HG02763 (cell line): ENCODE measurements around the gene ACP6.
"Not testable (repeated sequence)": the region's sequence is repeated elsewhere in the genome, so short reads cannot be mapped to it uniquely, and the experiment has no call there.

Experiments
- ATAC-seq: cut with Tn5 transposase; IDR thresholded peaks from one replicate; pipeline ENCODE4 v1.9.1; 2021; ENCODE audit warnings: mild to moderate bottlenecking, moderate library complexity; ENCODE audit not compliant: unreplicated experiment

The ACP6 gene

DNA sequence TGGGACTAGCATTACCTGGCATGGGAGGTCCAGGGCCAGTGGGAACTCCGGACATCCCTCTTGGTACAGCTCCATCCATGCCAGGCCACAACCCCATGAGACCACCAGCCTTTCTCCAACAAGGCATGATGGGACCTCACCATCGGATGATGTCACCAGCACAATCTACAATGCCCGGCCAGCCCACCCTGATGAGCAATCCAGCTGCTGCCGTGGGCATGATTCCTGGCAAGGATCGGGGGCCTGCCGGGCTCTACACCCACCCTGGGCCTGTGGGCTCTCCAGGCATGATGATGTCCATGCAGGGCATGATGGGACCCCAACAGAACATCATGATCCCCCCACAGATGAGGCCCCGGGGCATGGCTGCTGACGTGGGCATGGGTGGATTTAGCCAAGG is 45.8 kb downstream of the ACP6 start:
- ATAC-seq, result no peak

DNA sequence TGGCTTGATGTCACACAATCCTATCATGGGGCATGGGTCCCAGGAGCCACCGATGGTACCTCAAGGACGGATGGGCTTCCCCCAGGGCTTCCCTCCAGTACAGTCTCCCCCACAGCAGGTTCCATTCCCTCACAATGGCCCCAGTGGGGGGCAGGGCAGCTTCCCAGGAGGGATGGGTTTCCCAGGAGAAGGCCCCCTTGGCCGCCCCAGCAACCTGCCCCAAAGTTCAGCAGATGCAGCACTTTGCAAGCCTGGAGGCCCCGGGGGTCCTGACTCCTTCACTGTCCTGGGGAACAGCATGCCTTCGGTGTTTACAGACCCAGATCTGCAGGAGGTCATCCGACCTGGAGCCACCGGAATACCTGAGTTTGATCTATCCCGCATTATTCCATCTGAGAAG is 46.3 kb downstream of the ACP6 start:
- ATAC-seq, result no peak

DNA sequence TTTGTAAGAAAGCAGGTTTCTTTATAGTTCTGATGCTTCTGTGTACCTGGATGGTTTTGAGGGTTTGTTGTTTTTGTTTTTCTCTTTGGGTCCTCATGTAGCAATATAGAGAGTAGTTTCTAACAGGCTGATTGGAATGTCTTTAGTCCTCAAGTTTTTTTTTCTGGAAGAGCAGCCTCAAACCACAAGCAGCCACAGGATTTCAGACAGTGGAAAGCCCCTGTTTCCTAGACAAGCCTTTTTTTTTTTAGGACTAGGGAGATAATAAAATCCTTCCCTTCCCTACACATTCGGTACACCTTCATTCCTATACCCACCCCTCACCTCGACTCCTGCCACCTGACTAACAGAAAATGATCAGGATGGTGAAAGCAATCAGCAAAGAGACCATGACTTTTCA is 47.6 kb downstream of the ACP6 start:
- no peak for ATAC-seq

DNA sequence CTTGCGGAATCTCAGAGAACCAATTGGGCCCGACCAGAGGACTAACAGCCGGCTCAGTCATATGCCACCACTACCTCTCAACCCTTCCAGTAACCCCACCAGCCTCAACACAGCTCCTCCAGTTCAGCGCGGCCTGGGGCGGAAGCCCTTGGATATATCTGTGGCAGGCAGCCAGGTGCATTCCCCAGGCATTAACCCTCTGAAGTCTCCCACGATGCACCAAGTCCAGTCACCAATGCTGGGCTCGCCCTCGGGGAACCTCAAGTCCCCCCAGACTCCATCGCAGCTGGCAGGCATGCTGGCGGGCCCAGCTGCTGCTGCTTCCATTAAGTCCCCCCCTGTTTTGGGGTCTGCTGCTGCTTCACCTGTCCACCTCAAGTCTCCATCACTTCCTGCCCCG is 49.8 kb downstream of the ACP6 start:
- ATAC-seq, result no peak

DNA sequence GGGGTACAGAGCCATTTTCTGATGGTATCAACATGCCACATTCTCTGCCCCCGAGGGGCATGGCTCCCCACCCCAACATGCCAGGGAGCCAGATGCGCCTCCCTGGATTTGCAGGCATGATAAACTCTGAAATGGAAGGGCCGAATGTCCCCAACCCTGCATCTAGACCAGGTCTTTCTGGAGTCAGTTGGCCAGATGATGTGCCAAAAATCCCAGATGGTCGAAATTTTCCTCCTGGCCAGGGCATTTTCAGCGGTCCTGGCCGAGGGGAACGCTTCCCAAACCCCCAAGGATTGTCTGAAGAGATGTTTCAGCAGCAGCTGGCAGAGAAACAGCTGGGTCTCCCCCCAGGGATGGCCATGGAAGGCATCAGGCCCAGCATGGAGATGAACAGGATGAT is 50.6 kb downstream of the ACP6 start:
- ATAC-seq, result no peak

DNA sequence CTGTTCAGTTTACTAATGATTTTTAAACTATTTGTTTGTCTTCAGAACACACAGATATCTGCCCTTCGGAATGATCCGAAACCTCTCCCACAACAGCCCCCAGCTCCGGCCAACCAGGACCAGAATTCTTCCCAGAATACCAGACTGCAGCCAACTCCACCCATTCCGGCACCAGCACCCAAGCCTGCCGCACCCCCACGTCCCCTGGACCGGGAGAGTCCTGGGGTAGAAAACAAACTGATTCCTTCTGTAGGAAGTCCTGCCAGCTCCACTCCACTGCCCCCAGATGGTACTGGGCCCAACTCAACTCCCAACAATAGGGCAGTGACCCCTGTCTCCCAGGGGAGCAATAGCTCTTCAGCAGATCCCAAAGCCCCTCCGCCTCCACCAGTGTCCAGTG is 51.6 kb downstream of the ACP6 start:
- ATAC-seq, result no peak

DNA sequence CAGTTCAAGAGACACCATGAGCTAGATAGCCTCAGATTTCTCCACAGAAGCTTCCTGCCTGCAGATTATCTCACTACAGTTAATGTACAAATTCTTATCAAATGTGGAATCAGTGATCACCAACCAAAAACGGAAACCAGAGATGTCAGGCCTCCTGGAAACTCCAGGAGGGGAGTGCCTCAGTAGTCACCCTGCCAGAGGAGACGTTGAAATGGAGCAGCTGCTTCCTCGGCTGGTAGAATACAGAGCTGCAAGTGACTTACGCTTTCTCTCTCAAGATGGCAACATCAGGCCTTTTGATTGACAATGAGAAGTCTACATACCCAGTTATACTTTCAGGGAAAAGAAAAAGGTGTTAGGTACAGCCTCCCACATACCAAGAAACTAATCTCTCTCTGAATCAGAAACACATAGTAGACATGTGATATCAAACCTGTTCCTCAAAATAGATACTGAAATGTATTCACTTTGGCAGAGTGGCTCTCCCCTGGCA is 52.2 kb downstream of the ACP6 start:
- ATAC-seq, result no peak

DNA sequence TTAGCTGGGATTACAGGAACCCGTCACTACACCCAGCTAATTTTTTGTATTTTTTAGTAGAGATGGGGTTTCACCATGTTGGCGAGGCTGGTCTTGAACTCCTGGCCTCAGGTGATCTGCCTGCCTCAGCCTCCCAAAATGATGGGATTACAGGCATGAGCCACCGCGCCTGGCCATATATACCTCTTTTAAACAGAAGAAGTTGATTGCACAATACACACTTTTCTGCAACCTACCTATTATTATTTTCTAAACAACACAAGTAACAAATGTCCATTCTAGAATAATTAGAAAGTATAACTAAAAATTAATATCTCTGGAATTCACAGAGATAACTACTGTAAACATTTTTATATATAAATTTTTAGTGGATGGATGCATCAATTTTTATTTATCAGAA is 55.4 kb downstream of the ACP6 start:
- not testable (repeated sequence) for ATAC-seq

DNA sequence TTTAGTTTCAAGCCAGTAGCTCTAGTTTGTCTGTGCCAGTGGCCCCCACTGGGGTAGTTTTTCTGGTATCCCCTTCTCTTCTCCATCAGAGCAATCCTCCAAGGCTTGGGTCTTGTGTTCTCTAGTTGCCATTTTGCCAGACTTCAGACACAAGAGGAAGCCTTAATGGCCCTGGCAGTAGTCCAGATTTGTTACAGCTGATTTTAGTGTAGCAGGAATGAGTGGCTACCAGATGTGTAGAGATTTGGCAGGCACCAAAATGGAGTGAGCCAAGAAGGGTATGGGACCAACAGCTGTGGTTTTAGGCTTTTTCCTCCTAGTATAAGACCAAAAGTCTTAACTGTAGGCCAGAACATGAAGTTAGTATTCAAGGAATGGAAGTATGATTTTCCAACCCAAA is 56.8 kb downstream of the ACP6 start:
- ATAC-seq, result no peak

DNA sequence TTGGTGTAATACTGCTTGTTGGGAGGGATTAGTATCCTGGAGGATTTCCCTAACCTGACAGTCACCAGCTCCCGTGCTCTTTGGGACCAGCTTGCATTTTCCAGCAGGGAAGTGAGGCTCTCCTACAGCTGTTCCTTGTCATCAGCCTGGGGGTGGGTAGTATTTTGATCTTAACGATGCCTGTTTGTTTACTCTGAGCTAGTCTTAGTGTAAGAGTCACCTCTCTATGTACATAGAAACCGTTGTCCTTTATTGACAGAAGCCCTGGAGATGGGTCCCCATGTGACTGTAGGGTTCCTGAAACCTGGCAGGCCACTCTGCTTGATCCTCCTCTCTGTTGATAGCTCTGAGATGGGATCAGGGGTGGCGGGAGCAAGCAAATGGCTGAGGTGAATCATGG is 58.0 kb downstream of the ACP6 start:
- no peak for ATAC-seq

DNA sequence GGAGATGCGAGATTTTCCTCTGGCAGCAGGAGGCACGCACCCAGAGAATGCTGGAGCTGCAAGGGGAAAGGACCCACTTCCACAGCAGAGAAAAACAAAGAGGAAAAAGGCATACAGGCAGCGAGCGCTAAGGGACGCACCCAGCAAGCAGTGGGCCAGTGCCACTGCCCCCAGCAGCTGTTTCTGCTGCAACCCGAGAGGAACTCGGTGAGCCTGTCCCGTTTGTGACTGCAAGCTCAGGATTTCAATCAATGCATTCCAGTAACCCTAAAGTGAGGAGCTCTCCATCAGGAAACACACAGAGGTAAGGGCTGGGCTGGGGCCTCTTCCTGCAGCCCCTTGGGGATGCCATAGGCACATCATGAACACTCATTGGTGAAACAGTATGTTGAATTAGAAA is 58.7 kb downstream of the ACP6 start:
- no peak for ATAC-seq

DNA sequence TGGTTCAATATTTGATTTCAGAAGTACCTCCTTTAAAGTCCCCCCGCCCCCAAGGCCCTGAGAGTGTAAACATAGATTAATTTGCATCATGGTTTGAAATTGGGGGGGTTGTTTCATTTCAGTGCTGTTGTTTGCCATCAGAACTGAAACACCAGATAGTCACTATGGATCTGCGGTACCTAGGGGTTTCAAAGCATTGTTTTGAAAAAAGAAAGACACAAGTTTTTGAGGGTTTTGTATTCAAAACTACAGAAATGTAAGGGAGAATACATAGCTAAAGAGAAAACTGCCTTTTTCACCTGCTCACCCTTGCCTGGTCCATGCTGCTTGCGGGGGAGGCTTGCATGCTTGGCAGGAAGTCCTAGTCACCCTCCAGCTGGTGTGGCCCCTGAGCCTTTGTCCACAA is 59.3 kb downstream of the ACP6 start:
- peak; percentile 86 for ATAC-seq

DNA sequence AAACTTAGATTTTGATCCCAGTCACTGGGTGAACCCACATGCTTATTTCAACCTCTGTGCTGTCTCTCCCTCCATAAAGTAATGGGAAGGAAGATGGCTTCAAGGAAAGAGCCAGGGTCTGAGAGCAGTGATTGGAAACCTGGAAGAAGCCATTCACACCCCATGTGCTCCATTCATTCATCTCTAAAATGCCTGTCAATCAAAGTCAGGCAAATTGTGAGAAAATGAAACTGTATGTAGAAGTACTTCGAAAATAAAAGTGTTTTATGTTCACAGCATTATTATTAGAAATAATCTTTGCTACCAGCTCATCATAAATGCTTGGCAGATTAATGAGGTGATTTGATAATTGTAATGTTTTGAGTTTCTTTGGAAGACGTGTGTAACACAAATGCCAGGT is 61.0 kb downstream of the ACP6 start:
- ATAC-seq, result no peak

DNA sequence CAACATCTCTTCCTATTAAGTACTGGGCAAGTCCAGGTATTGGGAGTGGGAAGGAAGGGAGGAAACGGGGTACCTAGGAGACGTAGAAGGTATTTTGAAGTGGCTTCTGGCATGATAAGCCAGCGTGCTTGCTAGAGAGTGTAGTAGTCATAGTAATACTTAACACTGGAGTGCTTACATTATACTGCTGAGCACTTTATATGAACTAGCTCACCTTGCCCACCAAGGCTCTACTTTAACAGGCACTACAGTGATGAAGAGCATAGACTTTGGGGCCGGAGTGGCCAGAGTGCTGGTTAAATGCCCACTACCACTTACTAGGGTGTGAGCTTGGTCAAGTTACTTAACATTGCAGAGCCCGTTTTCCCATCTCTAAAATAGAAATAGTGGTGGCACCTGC is 61.7 kb downstream of the ACP6 start:
- ATAC-seq, result no peak

DNA sequence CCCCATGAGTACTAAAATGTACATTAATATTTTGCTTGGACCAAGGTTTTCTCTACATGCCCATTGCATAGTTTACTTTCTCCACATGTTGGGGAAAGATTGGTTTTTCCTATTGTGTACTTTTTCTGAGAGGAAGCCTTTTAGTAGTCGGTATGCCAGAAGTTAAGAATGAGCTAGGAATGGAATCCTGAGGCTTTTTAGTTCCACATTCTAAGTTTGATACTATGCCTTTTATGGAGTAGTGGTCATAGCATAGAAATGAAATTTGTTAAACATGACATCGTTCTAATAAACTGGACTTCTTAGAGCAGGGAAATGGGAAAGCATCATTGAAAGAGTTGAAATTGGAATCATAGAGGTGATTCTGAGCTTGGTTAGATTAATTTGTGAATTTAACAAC is 64.7 kb downstream of the ACP6 start:
- ATAC-seq, result no peak

DNA sequence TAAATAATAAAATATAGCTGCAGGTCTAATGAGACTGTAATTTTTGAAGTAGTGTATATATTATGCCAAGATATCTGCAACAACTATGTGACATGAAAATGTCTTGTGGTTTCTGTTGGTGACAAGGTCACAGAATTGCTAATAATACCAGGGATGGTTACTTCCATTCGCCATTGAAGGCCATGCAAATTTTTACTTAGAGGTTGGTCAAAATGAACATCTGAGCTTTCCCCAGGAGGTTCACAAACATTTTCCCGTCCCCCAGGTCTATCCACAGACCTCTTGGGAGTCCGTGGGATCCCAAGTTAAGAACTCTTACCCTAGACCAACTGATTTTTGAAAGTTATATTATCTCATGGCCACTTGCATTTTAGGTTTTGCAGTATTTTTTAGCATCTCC is 66.3 kb downstream of the ACP6 start:
- ATAC-seq, result no peak

DNA sequence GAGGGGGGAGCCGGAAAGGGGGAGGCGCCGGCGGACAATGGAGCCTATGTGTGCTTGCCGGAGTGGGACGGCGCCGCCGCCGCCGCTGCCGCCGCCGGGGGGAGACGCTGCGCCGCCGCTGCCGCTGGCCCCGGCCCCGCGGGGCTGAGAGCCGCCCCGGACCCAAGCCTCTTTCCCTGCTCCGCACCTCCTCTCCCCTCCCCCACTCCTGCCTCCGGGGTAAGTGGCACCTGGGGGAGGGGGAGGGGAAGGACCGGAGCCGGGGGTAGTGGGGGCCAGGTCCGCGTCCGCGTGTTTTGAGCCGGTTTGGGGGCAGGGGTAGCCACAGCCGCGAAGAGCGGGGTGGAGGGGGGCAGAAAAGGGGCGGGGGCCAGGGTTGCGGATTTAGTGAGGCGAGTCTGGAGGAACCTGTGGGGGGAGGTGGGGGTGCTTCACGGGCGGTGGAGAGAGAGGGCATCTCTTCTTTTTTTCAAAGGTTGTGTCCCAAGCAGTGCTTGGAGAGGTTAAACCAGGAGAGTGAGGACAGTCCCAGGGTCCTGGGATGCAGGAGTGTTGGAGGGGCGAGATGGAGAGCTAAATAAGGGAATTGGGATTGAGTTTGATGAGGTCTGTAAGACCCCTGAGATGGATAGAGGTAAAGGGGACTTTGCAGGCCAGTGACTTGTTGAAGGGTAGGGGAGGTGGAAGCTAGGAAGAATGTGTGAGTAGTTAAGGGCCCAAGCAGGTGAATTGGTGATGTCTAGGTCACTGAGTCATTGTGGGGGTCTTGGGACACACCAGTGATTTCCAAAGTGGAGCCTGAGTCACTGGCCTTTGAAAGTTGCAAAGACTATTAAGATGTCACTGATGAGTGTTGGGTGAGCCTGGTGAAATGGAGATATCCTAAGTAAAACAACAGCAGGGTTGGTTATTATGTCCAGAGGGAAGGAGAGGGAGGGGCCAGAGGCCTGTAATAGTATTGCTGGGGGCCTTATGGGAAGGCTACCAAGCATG is 69.9 kb downstream of the ACP6 start:
- ATAC-seq, result no peak

DNA sequence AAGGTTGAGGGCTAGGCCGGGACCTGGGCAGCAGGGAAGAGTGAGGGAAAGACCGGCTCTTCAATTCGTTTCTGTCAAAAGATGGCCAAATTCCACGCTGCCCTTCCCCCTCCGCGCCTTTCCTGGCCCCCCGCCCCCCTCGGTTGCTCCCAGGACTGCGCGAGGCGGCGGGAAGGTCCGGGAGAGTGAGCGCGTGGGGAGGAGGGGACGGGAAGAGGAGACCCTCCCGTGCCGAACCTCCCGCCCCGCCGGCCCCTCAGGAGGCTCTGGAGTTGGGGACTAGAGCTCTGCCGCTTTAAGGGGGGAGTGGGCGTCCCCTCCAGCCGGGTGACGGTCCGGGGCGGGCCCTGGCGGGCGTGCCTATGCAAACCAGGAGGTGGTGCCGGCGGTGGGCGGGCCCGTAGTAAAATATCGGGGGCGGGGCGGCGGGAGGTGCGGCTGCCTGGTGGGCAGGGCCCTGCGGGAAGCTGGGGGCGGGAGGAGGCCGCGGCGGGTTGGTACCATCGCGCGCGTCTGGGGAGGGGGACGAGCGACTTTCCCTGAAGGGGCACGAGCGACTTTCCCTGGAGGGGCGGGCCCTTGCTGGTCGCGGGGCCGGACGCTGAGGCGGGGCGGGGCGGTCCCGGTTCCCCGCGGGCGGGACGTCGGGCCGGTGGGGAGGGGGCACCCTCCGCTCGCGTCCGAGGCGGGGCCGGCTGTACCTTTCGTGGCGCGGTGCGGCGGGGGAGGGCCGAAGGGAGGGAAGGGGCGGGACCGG is 70.8 kb downstream of the ACP6 start:
- ATAC-seq, result peak; percentile 77

DNA sequence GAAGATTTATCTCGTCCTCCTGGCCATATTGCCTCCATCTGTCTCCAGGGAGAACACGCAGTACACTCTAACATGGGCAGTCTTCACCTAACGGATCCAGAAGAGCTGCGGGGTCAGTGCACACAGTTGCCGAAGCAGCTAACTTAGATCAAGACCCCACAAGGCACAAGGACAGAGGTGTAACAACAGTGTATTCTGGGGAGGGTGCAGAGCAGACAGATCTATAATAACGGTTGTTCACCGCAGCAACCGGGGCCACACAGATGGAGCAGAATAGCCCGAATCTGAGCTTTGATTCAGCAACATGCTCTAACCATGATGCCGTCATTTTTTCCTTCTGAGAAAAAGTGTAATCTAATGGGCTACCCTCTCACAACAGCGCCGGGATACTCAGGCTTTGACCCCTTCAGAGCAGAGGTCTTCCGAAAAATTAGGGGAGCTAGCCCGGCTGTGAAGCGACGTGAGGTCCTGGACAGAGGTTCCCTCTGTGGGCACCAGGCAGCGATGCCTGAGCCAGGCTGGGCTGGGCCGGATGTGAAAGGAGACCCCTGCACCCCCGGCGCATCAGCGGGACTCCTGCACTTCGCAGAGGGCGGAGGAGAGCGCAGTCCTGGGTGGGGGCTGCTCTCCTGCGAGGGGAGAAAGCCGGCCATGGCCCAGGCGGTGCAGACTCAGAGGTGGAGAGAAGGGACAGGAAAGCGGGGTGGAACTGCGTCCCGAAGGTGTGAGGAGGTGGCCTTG is 71.5 kb downstream of the ACP6 start:
- peak; percentile 6 for ATAC-seq

DNA sequence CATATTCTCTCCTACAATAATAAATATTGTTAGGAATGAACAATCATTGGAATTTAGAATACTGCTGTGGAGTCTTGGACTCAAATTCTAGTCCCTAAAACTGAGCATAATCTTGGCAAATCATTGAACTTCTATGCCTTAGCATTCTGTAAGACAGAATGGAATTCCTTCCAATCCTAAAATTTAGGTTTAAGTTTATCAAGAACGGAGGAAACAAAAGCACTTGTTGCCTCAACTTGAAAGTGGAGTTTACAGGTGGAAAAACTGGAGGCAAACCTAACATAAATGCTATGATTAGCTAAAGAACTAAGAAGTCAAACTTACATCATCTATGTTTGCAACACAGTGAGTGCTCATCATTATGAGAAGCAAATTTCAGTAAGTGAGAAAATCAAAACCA is 73.3 kb downstream of the ACP6 start:
- no peak for ATAC-seq
